Measurements from ENCODE around the gene SH2D3A. TPM values are rescaled to one million over a fixed set of nuclear protein-coding genes. Genes with fewer than 3 reads are reported as not detected.

The SH2D3A gene
- total and polyA plus RNA-seq, 3 experiments from 2014 or later, result 21.3 to 40.6 (median 21.3) TPM

- POLR2A ChIA-PET, result no interaction called here
Observed at GRCh38 chr19:6745965-6746364, 21.3 kb downstream of the SH2D3A start.

GRCh38 chr19:6744381-6745301 is 22.6 kb downstream of the SH2D3A start:
- Mint-ChIP-seq H3K27me3 (no peaks in the 10 kb centered on the region), H3K9me3 (no peaks in the 10 kb centered on the region), H3K27ac (peak overlapping the region in 1 of 8 donors; percentile 31), H3K36me3 (peaks cover 0 to 41% (median 10%) of the 10 kb centered on the region in 3 donors), H3K4me3 (peak overlapping the region in 1 of 7 donors; percentile 84), H3K4me1 (peaks cover 4 to 17% (median 7%) of the 10 kb centered on the region in 3 donors)
- Histone ChIP-seq H3K4me3 (ENCODE audit: low read length) (no peak overlapping the region), H3K36me3 (ENCODE audit: insufficient read depth, low read length) (peaks cover 5% of the 10 kb centered on the region), H3K4me1 (ENCODE audit: insufficient read depth, low read length) (peaks cover 19% of the 10 kb centered on the region), H3K27me3 (ENCODE audit: insufficient read depth, low read length, poor library complexity, severe bottlenecking) (no peaks in the 10 kb centered on the region), H3K27ac (ENCODE audit: low read depth, low read length) (no peak overlapping the region), H3K9me3 (ENCODE audit: low read length) (no peaks in the 10 kb centered on the region)
- CTCF ChIA-PET, result interaction anchor here (1.1 kb wide), 1 partner anchor 118 kb away, joined by 5 read pairs; no protein-coding TSS in a partner anchor
- DNase-seq, result no peak
- POLR2A ChIA-PET, result no interaction called here

More at GRCh38 chr19:6745965-6746364, 21.3 kb downstream of the SH2D3A start:
- Mint-ChIP-seq H3K27ac (no peak overlapping the region), H3K9me3 (no peaks in the 10 kb centered on the region), H3K4me3 (peak overlapping the region in 1 of 7 donors; percentile 65), H3K4me1 (peaks cover 2 to 7% (median 5%) of the 10 kb centered on the region in 3 donors), H3K36me3 (peaks cover 0 to 48% (median 12%) of the 10 kb centered on the region in 3 donors), H3K27me3 (no peaks in the 10 kb centered on the region)
- H3K9me3 ChIP-seq (ENCODE audit: low read length), result no peaks in the 10 kb centered on the region
- no peak overlapping the region for H3K4me3 ChIP-seq (ENCODE audit: low read length)
- no peak overlapping the region for H3K27ac ChIP-seq (ENCODE audit: low read depth, low read length)
- CTCF ChIA-PET, result no interaction called here
- no peaks in the 10 kb centered on the region for H3K27me3 ChIP-seq (ENCODE audit: insufficient read depth, low read length, poor library complexity, severe bottlenecking)
- H3K4me1 ChIP-seq (ENCODE audit: insufficient read depth, low read length), result peaks cover 6% of the 10 kb centered on the region
- peaks cover 5% of the 10 kb centered on the region for H3K36me3 ChIP-seq (ENCODE audit: insufficient read depth, low read length)
- DNase-seq, result no peak

GRCh38 chr19:6743714-6744380 is 23.4 kb downstream of the SH2D3A start:
- H3K27me3 ChIP-seq (ENCODE audit: insufficient read depth, low read length, poor library complexity, severe bottlenecking), result no peaks in the 10 kb centered on the region
- H3K27ac ChIP-seq (ENCODE audit: low read depth, low read length), result no peak overlapping the region
- POLR2A ChIA-PET, result no interaction called here
- H3K36me3 Mint-ChIP-seq, result peaks cover 0 to 36% (median 7%) of the 10 kb centered on the region in 3 donors
- DNase-seq, result no peak
- CTCF ChIA-PET, result interaction anchor here (1.1 kb wide), 1 partner anchor 118 kb away, joined by 5 read pairs; no protein-coding TSS in a partner anchor
- H3K4me3 Mint-ChIP-seq, result peak overlapping the region in 1 of 7 donors; percentile 84
- no peaks in the 10 kb centered on the region for H3K9me3 ChIP-seq (ENCODE audit: low read length)
- no peak overlapping the region for H3K4me3 ChIP-seq (ENCODE audit: low read length)
- peak overlapping the region in 3 of 8 donors; percentile 31 to 76 (median 50) for H3K27ac Mint-ChIP-seq
- peaks cover 9 to 23% (median 13%) of the 10 kb centered on the region in 3 donors for H3K4me1 Mint-ChIP-seq
- no peaks in the 10 kb centered on the region for H3K9me3 Mint-ChIP-seq
- H3K4me1 ChIP-seq (ENCODE audit: insufficient read depth, low read length), result peaks cover 24% of the 10 kb centered on the region
- no peaks in the 10 kb centered on the region for H3K27me3 Mint-ChIP-seq
- H3K36me3 ChIP-seq (ENCODE audit: insufficient read depth, low read length), result peaks cover 5% of the 10 kb centered on the region

- H3K9me3 Mint-ChIP-seq, result no peaks in the 10 kb centered on the region
- no peaks in the 10 kb centered on the region for H3K9me3 ChIP-seq (ENCODE audit: low read length)
- DNase-seq, result no peak
- H3K27me3 Mint-ChIP-seq, result no peaks in the 10 kb centered on the region
- H3K27ac ChIP-seq (ENCODE audit: low read depth, low read length), result no peak overlapping the region
- peak overlapping the region in 2 of 8 donors; percentile 50 to 77 for H3K27ac Mint-ChIP-seq
- no peak overlapping the region for H3K4me3 Mint-ChIP-seq
- H3K4me1 Mint-ChIP-seq, result peaks cover 17 to 31% (median 21%) of the 10 kb centered on the region in 3 donors
- CTCF ChIA-PET, result interaction anchor here (1.1 kb wide), 1 partner anchor 119 kb away, joined by 5 read pairs; no protein-coding TSS in a partner anchor
- no peak overlapping the region for H3K4me3 ChIP-seq (ENCODE audit: low read length)
- H3K36me3 Mint-ChIP-seq, result peaks cover 0 to 28% (median 5%) of the 10 kb centered on the region in 3 donors
- H3K27me3 ChIP-seq (ENCODE audit: insufficient read depth, low read length, poor library complexity, severe bottlenecking), result no peaks in the 10 kb centered on the region
- no peaks in the 10 kb centered on the region for H3K36me3 ChIP-seq (ENCODE audit: insufficient read depth, low read length)
- POLR2A ChIA-PET, result no interaction called here
- peaks cover 32% of the 10 kb centered on the region for H3K4me1 ChIP-seq (ENCODE audit: insufficient read depth, low read length)
Observed at GRCh38 chr19:6743066-6743465, 24.2 kb downstream of the SH2D3A start.

GRCh38 chr19:6740589-6741343 is 26.5 kb downstream of the SH2D3A start:
- Histone ChIP-seq H3K27me3 (ENCODE audit: insufficient read depth, low read length, poor library complexity, severe bottlenecking) (no peaks in the 10 kb centered on the region), H3K4me3 (ENCODE audit: low read length) (peak overlapping the region; percentile 68), H3K36me3 (ENCODE audit: insufficient read depth, low read length) (no peaks in the 10 kb centered on the region), H3K9me3 (ENCODE audit: low read length) (no peaks in the 10 kb centered on the region), H3K4me1 (ENCODE audit: insufficient read depth, low read length) (peaks cover 41% of the 10 kb centered on the region), H3K27ac (ENCODE audit: low read depth, low read length) (peak overlapping the region; percentile 69)
- peak overlapping the region; percentile 43 to 81 (median 76) for H3K4me3 Mint-ChIP-seq
- no peaks in the 10 kb centered on the region for H3K27me3 Mint-ChIP-seq
- H3K4me1 Mint-ChIP-seq, result peaks cover 32 to 49% (median 34%) of the 10 kb centered on the region in 3 donors
- DNase-seq, result peak in 2 of 5 donors; percentile 30 to 61
- H3K36me3 Mint-ChIP-seq, result peaks cover 0 to 22% (median 2%) of the 10 kb centered on the region in 3 donors
- H3K27ac Mint-ChIP-seq, result peak overlapping the region in 6 of 8 donors; percentile 6 to 82 (median 65)
- H3K9me3 Mint-ChIP-seq, result no peaks in the 10 kb centered on the region
- CTCF ChIA-PET, result interaction anchor here (2.2 kb wide), 1 partner anchor 123 kb away, joined by 6 read pairs; no protein-coding TSS in a partner anchor
- POLR2A ChIA-PET, result no interaction called here

GRCh38 chr19:6739883-6740588 is 27.2 kb downstream of the SH2D3A start:
- Histone ChIP-seq H3K9me3 (ENCODE audit: low read length) (no peaks in the 10 kb centered on the region), H3K27me3 (ENCODE audit: insufficient read depth, low read length, poor library complexity, severe bottlenecking) (no peaks in the 10 kb centered on the region), H3K36me3 (ENCODE audit: insufficient read depth, low read length) (no peaks in the 10 kb centered on the region), H3K4me3 (ENCODE audit: low read length) (peak overlapping the region; percentile 68), H3K27ac (ENCODE audit: low read depth, low read length) (peak overlapping the region; percentile 69), H3K4me1 (ENCODE audit: insufficient read depth, low read length) (peaks cover 47% of the 10 kb centered on the region)
- DNase-seq, result peak in 2 of 5 donors; percentile 10 to 22
- Mint-ChIP-seq H3K4me3 (peak overlapping the region; percentile 64 to 83 (median 77)), H3K36me3 (peaks cover 0 to 15% (median 0%) of the 10 kb centered on the region in 3 donors), H3K27ac (peak overlapping the region in 2 of 8 donors; percentile 43 to 63), H3K4me1 (peaks cover 32 to 52% (median 36%) of the 10 kb centered on the region in 3 donors), H3K9me3 (no peaks in the 10 kb centered on the region), H3K27me3 (no peaks in the 10 kb centered on the region)
- ChIA-PET POLR2A (no interaction called here), CTCF (interaction anchor here (2.2 to 4.5 kb wide), 2 partner anchors 33 to 124 kb away, joined by 6 to 21 read pairs; partner anchors contain the start of gene VAV1)

GRCh38 chr19:6739390-6739882 is 27.8 kb downstream of the SH2D3A start, which contains the start of gene TRIP10:
Gene TRIP10 (plus strand): TSS chr19:6739680. CDS start chr19:6739762, 82 bp downstream.
- H3K36me3 ChIP-seq (ENCODE audit: insufficient read depth, low read length), result no peaks in the 10 kb centered on the region
- ChIA-PET CTCF (interaction anchor here (0.6 to 5.4 kb wide), 6 partner anchors 11 to 278 kb away, joined by 3 to 87 read pairs (median 15); partner anchors contain the start of gene VAV1), POLR2A (no interaction called here)
- H3K27ac ChIP-seq (ENCODE audit: low read depth, low read length), result peak within 1 kb of the TSS; percentile 69
- H3K27me3 ChIP-seq (ENCODE audit: insufficient read depth, low read length, poor library complexity, severe bottlenecking), result no peaks in the 10 kb centered on the region
- Mint-ChIP-seq H3K4me1 (peaks cover 32 to 53% (median 36%) of the 10 kb centered on the region in 3 donors), H3K36me3 (peaks cover 0 to 15% (median 0%) of the 10 kb centered on the region in 3 donors), H3K4me3 (peak within 1 kb of the TSS; percentile 81 to 99 (median 96)), H3K9me3 (no peaks in the 10 kb centered on the region), H3K27me3 (no peaks in the 10 kb centered on the region), H3K27ac (peak within 1 kb of the TSS; percentile 81 to 99 (median 97))
- peak; percentile 73 to 87 (median 78) for DNase-seq
- H3K4me1 ChIP-seq (ENCODE audit: insufficient read depth, low read length), result peaks cover 47% of the 10 kb centered on the region
- peak within 1 kb of the TSS; percentile 68 for H3K4me3 ChIP-seq (ENCODE audit: low read length)
- no peaks in the 10 kb centered on the region for H3K9me3 ChIP-seq (ENCODE audit: low read length)

Data from CD8-positive, alpha-beta memory T cell (primary cell).